ENCODE data around the gene HINT1. TPM values are rescaled to one million over a fixed set of nuclear protein-coding genes. Genes with fewer than 3 reads are reported as not detected.
A peak's percentile ranks its signal among the peaks of the same experiment; 100 is the strongest.

Gene HINT1
- total and polyA plus RNA-seq, 9 of the 15 experiments (the other 6 are each of a cell fraction or from before 2014, with no cell fraction given): 296 to 1,027 (median 500) TPM

DNA sequence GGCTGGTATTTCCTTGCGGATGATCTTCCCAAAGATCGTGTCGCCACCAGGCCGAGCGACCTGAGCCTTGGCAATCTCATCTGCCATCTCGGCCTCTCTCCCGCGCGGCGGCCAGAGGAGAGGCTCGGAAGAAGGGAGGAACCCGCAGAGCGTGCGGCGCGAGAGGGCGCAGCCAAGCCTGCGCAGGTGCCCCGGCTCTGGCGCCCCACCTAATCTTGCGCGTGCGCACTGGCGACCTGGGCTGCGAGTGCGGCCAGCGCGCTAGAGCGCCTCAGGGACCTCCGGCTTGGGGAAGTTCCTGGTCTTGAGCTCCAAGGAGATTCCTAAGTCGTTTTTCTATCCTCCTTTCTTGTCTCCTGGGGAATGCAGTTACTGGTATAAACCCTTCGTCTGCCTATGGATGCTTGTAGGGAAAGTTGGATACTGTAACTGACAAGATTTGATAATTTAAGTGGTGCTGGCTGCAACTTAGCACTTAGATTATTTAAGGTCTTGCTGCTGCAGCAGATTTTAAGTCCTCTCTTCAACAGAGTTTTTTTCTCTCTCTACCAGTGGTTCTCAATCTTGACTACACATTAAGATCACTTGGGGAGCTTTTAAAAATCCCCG, at the start of gene HINT1 (continued):
- TF ChIP-seq, protein P1, sequence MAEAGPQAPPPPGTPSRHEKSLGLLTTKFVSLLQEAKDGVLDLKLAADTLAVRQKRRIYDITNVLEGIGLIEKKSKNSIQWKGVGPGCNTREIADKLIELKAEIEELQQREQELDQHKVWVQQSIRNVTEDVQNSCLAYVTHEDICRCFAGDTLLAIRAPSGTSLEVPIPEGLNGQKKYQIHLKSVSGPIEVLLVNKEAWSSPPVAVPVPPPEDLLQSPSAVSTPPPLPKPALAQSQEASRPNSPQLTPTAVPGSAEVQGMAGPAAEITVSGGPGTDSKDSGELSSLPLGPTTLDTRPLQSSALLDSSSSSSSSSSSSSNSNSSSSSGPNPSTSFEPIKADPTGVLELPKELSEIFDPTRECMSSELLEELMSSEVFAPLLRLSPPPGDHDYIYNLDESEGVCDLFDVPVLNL (CRISPR knock-in tag; IDR thresholded peaks at IDR 0.05; ENCODE audit: low read depth): peak; percentile 50; the same call in 1 of the 2 replicates
- TF ChIP-seq OTX1 (CRISPR knock-in tag; IDR thresholded peaks at IDR 0.05) (no peak), ZNF324 (CRISPR knock-in tag; IDR thresholded peaks at IDR 0.05) (no peak), SMAD2 (IDR thresholded peaks at IDR 0.05; ENCODE audit: low read depth, low read length) (no peak), ZNF707 (CRISPR knock-in tag; conservative IDR thresholded peaks at IDR 0.05) (no peak), SAFB2 (IDR thresholded peaks at IDR 0.05; ENCODE audit: borderline replicate concordance, low read depth, low read length, severe bottlenecking) (no peak), HNRNPLL (IDR thresholded peaks at IDR 0.05; ENCODE audit: low read depth, low read length, poor library complexity, severe bottlenecking) (peak; percentile 68), TSC22D4 (tag; IDR thresholded peaks at IDR 0.05) (no peak), BCOR (IDR thresholded peaks at IDR 0.05) (peak; percentile 32; the same call in 1 of the 2 replicates), POLR2AphosphoS5 (IDR thresholded peaks at IDR 0.05; ENCODE audit: control insufficient read depth, insufficient read depth, low read depth, low read length) (peak; percentile 92), TEAD4 (IDR thresholded peaks at IDR 0.05; ENCODE audit: low read length) (no peak), TEAD4 (CRISPR knock-in tag; IDR thresholded peaks at IDR 0.05; ENCODE audit: borderline replicate concordance) (no peak), CXXC5 (CRISPR knock-in tag; IDR thresholded peaks at IDR 0.05) (peak; percentile 53), RUNX1 (IDR thresholded peaks at IDR 0.05; ENCODE audit: low read depth) (no peak), CCAR2 (IDR thresholded peaks at IDR 0.05; ENCODE audit: low read depth, low read length) (no peak), HDGF (IDR thresholded peaks at IDR 0.05) (no peak), HDAC8 (tag; IDR thresholded peaks at IDR 0.05) (no peak), ZFX (CRISPR knock-in tag; IDR thresholded peaks at IDR 0.05) (peak; percentile 45; the same call in 1 of the 2 replicates), ZFP30 (CRISPR knock-in tag; IDR thresholded peaks at IDR 0.05; ENCODE audit: borderline replicate concordance) (no peak)
- TF ChIP-seq, protein P2, sequence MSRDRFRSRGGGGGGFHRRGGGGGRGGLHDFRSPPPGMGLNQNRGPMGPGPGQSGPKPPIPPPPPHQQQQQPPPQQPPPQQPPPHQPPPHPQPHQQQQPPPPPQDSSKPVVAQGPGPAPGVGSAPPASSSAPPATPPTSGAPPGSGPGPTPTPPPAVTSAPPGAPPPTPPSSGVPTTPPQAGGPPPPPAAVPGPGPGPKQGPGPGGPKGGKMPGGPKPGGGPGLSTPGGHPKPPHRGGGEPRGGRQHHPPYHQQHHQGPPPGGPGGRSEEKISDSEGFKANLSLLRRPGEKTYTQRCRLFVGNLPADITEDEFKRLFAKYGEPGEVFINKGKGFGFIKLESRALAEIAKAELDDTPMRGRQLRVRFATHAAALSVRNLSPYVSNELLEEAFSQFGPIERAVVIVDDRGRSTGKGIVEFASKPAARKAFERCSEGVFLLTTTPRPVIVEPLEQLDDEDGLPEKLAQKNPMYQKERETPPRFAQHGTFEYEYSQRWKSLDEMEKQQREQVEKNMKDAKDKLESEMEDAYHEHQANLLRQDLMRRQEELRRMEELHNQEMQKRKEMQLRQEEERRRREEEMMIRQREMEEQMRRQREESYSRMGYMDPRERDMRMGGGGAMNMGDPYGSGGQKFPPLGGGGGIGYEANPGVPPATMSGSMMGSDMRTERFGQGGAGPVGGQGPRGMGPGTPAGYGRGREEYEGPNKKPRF (IDR thresholded peaks at IDR 0.05; ENCODE audit: low read depth, low read length): no peak
- TF ChIP-seq, protein P3, sequence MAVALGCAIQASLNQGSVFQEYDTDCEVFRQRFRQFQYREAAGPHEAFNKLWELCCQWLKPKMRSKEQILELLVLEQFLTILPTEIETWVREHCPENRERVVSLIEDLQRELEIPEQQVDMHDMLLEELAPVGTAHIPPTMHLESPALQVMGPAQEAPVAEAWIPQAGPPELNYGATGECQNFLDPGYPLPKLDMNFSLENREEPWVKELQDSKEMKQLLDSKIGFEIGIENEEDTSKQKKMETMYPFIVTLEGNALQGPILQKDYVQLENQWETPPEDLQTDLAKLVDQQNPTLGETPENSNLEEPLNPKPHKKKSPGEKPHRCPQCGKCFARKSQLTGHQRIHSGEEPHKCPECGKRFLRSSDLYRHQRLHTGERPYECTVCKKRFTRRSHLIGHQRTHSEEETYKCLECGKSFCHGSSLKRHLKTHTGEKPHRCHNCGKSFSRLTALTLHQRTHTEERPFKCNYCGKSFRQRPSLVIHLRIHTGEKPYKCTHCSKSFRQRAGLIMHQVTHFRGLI (CRISPR knock-in tag; IDR thresholded peaks at IDR 0.05): no peak
- TF ChIP-seq, protein P4, sequence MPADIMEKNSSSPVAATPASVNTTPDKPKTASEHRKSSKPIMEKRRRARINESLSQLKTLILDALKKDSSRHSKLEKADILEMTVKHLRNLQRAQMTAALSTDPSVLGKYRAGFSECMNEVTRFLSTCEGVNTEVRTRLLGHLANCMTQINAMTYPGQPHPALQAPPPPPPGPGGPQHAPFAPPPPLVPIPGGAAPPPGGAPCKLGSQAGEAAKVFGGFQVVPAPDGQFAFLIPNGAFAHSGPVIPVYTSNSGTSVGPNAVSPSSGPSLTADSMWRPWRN (IDR thresholded peaks at IDR 0.05; ENCODE audit: low read depth): 0 out of 2 replicates have a peak, but pooled peaks have one; percentile 66
- TF ChIP-seq, protein P5, sequence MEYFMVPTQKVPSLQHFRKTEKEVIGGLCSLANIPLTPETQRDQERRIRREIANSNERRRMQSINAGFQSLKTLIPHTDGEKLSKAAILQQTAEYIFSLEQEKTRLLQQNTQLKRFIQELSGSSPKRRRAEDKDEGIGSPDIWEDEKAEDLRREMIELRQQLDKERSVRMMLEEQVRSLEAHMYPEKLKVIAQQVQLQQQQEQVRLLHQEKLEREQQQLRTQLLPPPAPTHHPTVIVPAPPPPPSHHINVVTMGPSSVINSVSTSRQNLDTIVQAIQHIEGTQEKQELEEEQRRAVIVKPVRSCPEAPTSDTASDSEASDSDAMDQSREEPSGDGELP (CRISPR knock-in tag; IDR thresholded peaks at IDR 0.05; ENCODE audit: borderline replicate concordance): 0 out of 2 replicates have a peak, but pooled peaks have one; percentile 33

All from K562 (cell line).